ENCODE data around the gene PCNX2. TPM values are rescaled to one million over a fixed set of nuclear protein-coding genes. Genes with fewer than 3 reads are reported as not detected.
"Not testable (repeated sequence)": the region's sequence is repeated elsewhere in the genome, so short reads cannot be mapped to it uniquely, and the experiment has no call there.

The PCNX2 gene
- total RNA-seq, 1 experiment from 2014 or later, result 20.2 TPM

DNA sequence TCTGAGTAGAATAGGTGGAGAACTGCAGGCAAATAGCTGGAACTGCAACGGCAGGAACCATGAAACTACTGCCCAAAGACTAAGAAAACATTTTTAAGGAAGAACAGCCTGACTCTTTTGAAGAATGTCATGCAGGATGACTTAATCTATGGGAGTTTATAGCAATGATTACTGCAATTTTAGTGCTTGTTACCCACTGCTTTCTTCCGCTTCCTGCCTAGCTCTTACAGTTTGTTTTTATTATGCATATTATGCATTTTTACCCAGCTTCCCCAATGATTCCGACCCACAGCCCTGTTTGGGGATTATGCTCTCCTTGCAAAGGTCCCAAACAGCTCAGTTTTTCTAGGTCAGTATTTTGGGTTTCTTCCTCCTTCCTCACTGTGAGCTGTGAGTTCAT is 71.2 kb downstream of the PCNX2 start:
- DNase-seq (ENCODE audit: low spot score), result no peak

DNA sequence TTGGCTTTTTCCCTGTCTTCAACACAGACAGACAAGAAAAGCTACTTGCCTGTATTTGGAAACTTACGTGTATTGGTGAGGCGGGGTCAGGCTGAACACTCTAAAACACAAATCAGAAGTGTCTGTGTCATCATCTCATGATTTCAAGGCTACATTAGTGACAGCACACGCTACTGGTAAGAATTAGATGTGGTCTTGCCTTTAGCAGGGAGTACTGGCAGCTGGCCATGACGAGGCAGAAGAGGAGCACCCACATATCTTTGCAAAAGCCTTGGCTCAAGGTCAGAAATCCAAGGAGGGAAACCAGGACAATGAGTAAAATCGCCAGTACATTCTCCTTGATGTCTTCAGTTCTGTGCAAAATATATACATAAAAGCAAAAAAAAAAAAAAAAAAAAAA is 77.7 kb downstream of the PCNX2 start:
- no peak for DNase-seq (ENCODE audit: low spot score)

DNA sequence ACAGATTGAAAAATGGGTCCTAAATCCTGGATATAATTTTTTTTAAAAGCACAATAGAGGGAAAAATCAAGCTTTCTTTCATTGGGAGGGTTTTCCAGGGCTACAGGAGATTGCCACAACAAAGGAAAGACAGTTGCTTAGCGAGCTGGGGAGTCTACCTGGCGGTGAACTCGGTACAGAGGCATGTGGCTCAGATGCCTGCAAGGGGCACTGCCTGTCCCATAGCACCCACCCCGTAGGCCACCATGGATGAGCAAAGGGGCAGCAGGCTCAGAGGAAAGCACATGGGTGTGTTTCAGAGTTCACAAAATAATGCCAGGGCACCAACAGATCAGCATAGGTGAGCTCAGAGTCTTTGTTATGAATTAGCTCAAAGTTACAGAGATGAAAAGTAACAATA is 79.5 kb downstream of the PCNX2 start:
- DNase-seq (ENCODE audit: low spot score), result no peak

DNA sequence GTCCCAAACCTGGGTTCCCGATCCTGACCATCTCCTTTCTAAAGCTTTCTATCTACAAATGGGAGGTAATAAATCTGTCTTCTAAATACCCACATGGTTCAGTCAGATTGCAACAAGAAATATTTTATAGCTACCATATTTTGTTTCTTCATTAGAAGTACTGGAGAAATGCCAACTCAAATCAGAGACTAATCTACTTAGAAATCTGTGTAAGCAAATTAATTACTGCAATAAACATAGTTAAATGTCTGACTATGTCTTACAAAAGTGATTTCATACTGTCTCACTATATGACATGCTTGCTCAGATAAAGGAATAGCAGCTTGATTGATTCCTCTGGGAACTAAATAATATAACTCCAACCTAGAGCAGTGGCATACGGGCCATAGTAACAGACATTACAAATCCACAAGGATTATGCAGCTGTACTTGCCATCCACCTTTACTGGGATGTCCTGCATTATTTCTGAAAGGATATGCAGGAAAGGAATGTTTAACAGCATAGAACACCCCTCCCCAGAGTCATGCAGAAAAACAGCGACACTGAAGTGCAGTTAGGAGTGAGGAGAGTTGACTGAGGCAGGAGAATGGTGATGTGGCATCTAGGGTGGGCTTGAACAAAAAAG is 80.3 kb downstream of the PCNX2 start:
- DNase-seq (ENCODE audit: low spot score), result no peak

DNA sequence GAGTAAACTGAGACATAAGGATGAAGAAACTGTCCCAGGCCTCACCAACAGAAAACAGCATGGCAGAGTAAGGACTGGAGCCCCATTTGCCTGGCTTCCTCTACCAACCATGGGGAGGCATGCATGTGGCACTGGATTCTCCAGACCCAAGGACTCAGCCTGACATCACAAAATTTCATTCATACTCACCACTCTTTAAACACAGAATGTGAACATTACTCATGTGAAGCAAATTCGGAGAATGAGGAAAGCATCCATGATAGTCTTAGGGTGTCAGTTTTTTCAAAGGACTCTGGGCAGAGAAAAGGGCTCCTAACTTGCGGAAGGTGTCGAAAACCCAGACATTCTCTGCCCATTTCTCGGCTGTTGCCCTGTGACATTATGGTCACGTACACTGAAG is 83.9 kb downstream of the PCNX2 start:
- no peak for DNase-seq (ENCODE audit: low spot score)

DNA sequence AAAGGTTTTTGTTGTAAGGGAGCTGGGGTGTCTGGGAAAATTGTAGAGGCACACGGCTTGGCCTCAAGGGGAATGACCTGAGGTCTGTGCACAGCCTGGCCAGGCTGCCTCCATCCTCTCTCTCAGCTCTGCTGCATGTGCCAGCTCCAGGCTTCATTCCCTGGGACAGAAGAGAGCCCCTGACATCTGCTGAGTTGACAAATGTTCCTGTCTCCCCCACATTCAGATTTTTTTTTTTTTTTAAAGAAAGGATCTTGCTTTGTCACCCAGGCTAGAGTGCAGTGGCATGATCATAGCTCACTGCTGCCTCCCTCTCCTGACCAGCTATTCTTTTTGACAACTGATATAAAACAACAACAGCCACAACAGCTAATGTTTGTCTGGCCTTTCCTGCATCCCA is 84.4 kb downstream of the PCNX2 start:
- no peak for DNase-seq (ENCODE audit: low spot score)

DNA sequence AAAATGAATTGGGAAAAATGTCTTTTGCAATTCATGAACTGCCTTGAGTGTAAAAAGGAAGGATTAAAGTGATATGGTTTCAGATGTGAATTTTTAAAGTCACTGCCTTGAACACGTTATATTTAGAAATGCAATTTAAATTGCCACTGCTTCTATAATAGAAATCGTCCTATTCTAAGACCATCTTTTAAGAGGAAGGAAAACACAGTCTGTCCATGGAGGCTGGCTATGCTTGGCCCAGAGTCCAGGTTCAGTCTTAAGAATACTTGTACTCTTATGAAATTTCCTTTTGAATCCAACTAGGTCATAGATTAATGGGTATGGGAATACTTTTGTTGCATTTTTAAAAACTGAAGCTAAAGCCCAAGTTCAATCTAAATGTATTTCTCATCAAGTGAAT is 86.0 kb downstream of the PCNX2 start:
- no peak for DNase-seq (ENCODE audit: low spot score)

DNA sequence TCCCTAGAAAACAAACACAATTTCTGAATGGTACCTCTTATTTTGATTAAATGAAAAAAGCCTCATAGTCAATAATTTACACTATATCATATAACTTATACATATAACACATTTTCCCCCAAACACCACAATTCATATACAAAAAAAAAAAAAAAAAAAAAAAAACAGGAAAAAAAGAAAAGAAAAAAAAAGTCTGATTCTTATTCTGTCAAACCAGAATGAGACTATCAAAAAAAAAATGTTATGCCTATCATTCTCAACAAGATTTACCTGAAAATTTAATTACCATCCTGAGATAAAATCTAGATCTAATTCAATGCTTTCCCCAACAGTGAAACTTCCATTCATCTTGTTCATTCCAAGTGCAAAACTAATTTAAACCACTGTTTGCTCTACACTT is 86.8 kb downstream of the PCNX2 start:
- DNase-seq (ENCODE audit: low spot score), result no peak

DNA sequence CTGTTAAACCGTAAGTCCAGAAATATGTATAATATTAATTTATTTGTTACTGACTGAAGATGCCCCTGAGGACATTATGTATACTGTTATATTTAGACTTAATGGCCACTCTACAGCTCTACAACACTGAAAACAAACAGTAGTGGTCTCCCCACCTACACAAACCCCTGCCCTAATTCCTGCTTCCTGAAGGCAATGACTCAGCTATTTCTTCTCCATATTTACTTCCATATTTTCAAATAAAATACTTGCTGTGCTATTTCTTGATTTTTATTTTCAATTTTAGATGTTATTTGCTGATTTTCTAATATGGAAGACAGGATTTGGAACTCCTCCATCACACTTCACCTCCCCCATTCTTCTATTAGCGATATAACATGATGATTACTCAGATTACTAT is 97.6 kb downstream of the PCNX2 start:
- no peak for DNase-seq (ENCODE audit: low spot score)

DNA sequence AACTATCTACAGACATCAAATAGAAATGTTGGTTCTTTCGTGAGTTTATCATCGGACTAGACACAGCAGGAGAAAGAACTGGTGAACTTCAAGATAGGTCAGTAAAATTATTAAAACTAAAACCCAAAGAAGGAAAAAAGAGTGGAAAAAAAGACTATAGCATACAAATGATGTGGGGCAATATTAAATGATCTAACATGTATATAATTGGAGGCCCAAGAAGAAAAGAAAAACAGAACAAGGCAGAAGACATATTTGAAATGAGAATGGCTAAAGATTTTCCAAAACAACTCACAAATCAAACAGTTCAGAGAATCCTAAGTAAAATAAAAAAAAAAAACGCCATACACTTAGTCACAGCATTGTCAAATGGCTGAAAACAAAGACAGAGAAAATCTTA is 101.8 kb downstream of the PCNX2 start:
- no peak for DNase-seq (ENCODE audit: low spot score)

DNA sequence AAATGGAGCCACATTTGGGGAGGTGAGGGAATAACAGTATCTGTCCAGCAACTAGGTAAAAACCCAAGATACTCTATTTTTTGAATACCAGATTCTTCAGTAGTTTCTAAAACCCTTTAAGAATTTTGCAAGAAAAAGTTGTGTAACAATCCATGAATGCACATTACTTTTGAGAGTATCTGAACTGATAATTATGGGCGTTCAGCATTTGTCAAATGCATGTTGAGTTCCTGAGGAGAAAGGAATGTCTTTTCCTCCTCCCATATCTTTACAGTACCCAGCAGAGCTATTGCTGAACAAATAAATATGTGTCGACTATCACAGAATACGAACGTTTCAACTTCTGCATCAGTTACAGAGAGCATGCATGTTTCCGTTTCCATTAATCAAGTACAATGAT is 104.5 kb downstream of the PCNX2 start:
- DNase-seq (ENCODE audit: low spot score), result no peak

DNA sequence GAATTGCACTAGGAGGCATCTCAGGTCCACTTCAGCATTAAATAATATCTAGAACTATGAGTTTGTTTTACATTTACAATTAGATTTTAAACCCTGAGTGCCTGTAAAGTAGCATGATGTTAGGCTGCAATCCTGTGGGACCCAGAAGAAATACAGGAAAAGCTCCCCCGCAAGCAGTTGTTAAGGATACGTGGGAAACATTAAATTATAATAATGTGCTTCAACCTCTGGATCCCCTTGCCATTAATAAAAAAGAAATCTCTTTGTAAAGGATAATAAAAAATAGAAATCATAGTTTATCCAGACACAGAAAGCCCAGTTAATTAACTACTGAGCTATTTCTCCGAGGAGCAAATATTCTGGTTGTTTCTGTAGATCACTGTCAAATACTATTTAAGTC is 106.0 kb downstream of the PCNX2 start:
- no peak for DNase-seq (ENCODE audit: low spot score)

DNA sequence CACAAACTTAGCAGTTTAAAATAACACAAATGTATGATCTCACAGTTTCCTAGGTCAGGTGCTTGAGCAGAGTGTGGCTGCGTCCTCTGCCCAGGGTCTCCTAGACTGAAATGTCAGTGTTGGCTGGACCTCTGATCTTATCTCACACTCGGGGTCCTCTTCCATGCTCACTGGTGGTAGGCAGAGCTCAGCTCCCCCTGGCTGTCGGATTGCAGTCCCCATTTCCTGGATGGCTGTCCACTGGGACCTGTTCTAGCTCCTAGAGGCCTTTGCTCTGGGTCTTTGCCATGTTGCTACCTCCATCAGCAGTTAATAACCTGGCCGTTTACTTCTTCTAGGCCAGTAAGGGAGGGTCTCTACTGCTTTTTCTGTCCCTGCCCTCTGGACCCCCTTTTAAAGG is 107.5 kb downstream of the PCNX2 start:
- no peak for DNase-seq (ENCODE audit: low spot score)

DNA sequence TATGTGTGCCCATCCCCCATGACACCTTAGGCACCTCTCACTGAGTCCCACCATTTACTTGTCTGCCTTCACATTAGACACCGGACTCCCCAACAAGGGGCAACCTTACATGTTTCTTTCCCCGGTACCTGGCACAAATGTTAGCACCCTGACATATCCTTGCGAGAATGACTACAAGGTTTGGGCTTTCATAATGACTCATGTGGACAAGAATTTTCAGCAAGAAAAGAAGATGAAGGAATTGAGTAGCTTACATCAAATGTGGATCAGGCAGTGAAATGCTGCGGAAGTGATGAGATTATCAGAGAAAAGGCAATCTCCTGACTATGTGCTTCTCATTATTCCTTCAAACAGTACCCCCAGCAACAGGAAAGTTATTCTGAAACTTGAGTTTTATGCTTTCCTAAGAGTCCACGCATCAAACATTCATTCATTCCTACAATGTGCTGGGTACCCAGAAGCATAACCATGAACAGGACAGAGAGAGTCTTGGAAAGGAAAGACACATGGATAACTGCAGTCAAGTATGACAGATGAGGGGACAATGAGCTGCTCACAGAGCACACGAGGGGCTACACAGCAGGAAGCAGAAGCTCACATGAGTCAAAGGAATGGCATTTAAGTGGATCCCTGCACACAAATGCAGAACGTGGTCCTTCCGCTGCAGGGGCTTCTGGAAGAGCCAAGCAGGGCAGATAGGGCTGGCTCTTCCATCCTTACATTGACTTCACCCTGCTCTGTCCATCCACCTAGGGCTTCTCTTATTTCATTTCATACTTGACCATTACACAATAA is 112.1 kb downstream of the PCNX2 start:
- no peak for DNase-seq (ENCODE audit: low spot score)

DNA sequence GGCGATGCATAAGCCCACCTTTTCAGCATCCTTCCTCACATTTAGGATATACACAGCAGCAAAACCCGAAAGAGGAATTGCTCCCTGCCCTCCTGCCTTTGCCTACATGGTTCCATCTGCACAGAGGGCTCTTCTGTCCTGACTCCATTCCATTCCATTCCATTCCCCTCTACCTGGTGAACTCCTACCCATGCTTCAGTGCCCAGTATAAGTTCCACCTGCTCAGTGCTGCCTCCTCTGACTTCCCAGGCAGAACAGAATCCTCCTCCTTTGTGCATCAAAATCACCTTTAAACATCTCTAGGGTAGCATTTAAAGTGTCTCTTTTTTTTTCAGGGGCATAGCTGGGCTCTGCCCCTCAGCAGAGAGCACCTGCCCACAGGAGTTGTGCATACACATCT is 112.9 kb downstream of the PCNX2 start:
- DNase-seq (ENCODE audit: low spot score), result no peak

DNA sequence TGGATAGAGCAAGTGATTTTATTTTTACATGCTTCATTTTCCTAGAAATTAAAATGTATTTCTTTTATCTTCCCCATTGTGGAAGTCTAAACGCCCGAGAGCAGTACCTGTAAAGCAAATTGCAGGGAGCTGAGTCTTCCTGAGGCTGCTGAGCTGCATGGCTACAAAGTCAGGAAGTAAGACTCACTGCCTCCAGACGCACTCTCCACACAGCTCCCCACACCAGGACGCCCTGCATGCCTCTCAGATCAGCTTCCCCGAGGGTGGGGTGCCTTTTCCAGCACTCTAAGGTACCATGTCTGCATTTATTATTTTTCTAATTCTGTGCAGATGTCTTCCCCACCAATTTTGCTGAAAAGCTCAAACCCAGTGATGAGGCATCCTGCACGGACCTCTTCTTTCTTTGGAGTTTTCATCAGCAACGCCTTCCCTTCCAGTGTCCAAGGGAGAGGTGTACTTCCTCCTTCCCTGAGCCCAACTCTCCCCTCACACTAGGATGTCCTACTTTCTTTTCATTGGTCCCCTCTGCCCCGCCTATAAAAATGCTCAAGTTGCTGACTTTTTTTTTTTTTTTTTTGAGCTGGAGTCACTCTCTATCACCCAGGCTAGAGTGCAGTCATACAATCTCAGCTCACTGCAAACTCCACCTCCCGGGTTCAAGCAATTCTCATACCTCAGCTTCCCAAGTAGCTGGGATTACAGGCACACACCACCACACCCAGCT is 114.7 kb downstream of the PCNX2 start:
- DNase-seq (ENCODE audit: low spot score), result no peak

DNA sequence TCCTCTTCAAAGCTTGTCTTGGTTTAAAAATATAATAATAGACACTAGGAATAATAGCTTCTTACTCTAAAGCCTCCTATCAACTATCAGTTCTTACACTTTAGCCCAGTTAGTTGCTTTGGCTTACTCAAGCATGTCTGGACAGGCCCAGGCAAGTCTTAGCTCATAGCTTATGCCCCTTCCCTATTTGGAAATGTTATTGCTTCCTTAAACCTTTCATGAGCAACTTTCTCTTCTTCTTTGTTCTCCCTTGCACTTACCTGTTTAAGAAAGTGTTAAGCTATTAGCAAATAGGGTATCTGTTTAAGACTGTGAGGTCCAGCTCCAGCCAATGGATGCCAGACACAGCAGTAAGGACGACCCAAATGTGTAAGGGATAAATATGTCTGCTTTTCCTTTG is 115.9 kb downstream of the PCNX2 start:
- not testable (repeated sequence) for DNase-seq (ENCODE audit: low spot score)

DNA sequence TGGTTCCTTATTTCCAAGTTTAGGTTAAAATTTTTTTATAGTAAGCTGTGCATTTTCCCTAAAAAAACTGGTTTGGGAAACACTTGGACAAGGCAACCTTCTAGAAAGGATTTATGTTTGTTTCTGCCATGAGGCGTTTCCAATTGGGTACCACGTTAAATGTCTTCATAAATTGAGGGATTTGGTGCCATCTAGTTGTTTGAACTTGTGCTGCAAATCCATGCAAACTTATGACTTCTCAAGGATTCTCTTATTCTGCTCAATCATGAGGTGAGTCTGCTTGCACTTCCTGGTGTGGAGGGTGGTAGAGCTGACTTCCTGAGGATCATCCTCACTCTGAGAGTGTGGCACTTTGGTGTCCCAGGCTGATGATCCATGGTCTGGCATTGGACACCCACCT is 123.3 kb downstream of the PCNX2 start:
- peak; percentile 77 for DNase-seq (ENCODE audit: low spot score)

DNA sequence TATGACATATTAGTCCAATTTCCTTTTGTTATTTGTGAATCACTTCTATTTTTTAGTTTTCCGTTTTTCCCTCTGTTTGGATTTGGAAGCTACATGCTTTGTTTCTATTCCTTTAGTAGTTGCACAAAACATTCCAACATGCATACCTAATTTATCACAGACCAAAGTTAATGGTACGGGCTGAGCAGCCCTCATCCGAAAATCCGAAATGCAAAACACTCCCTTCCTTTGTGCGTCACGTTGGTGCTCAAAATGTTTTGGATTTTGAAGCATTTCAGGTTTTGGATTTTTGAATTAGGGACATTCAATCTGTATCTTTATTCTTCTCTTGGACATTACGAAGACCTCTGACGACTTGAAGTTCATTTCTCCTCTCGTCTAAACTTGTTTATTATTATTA is 124.8 kb downstream of the PCNX2 start:
- no peak for DNase-seq (ENCODE audit: low spot score)

DNA sequence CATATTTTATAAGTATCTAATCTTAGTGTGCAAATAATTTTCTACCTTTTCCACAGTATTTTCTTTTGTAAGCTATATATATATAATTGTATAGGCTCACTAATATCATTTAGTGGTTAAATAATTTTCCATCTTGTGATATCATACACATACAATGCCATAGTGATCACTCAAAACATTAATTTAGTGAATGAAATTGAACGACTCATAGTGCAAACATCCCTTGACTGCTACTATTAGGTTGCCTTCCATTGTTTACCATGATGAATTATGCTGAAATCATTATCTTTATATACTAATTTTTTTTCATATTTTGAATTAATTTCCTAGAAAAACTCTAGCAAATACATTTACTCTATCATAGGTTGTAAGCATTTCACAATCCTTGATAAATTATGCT is 127.1 kb downstream of the PCNX2 start:
- DNase-seq (ENCODE audit: low spot score), result no peak

DNA sequence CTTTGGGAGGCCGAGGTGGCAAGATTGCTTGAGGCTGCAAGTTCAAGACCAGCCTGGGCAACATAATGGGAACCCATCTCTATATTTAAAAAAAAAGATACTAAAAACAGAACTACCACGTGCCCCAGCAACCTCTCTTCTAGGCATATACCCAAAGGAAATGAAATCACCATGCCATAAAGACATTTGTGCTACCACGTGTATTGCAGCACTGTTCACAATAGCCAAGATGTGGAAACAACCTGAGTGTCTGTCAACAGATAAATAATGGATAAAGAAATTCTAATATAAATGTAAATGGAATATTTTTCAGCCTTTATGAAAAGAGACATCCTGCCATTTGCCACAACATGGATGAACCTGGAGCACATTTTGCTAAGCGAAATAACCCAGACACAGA is 128.6 kb downstream of the PCNX2 start:
- DNase-seq (ENCODE audit: low spot score), result no peak

DNA sequence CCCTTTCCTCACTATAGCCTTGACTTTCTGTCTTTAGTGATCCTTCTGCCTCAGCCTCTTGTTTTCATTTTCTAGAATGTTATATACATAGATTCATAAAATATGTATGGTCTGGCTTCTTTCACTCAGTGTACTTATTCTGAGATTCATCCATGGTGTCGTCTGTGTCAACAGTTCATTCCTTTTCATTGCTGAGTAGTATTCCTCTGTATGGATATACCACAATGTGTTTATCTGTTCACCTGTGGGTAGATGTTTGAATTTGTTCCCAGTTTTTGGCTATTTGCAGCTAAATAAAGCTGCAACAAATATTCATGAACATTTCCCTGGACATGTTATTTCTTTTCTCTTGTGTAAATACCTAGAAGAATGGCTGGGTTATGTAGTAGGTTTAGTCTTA is 131.8 kb downstream of the PCNX2 start:
- DNase-seq (ENCODE audit: low spot score), result no peak

DNA sequence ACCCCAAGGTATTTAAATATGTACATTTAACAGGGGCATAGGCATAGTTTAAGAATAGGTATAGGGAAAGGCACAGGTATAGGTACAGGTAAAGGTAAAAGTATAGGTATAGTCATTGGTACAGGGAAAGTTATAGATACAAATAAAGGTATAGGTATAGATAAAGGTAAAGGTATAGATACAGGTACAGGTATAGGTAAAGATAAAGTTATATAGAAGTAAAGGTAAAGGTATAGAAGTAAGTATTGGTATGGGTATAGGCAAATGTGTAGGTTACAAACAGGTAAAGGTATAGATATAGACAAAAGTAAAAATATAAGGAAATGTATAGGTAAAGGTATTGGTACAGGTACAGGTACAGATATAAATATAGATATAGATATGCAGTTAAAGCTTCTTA is 137.2 kb downstream of the PCNX2 start:
- no peak for DNase-seq (ENCODE audit: low spot score)

All from HT-29 (cell line).